Fibroblast of lung (primary cell): Measurements from ENCODE around the gene UIMC1. TPM values are rescaled to one million over a fixed set of nuclear protein-coding genes. Genes with fewer than 3 reads are reported as not detected.
A peak's percentile ranks its signal among the peaks of the same experiment; 100 is the strongest.

Experiments
- DNase-seq, 2 donors: peaks; one replicate each; pipeline versions ENCODE4 v3.0.0 to v3.0.0-alpha.2; 2010; ENCODE audit warnings: low read depth in 2 of 2
- H2AFZ ChIP-seq: 2 replicates; pipeline ENCODE4 v1.5.1; 2012; ENCODE audit warnings: low read length, control low read depth, inconsistent platforms
- H3K27ac ChIP-seq: 2 replicates; pipeline ENCODE4 v1.5.1; 2011; ENCODE audit warnings: low read length, control low read depth; ENCODE audit not compliant: insufficient read depth
- H3K27me3 ChIP-seq: 2 replicates; pipeline ENCODE4 v1.5.1; 2011; ENCODE audit warnings: mild to moderate bottlenecking, low read length; ENCODE audit not compliant: control insufficient read depth, insufficient read depth
- H3K36me3 ChIP-seq: 2 replicates; pipeline ENCODE4 v1.5.1; 2011; ENCODE audit warnings: low read length; ENCODE audit not compliant: control insufficient read depth, insufficient read depth
- H3K4me1 ChIP-seq: 2 replicates; pipeline ENCODE4 v1.5.1; 2011; ENCODE audit warnings: low read length; ENCODE audit not compliant: control insufficient read depth, insufficient read depth; ENCODE audit errors: extremely low read depth
- H3K4me2 ChIP-seq: 2 replicates; pipeline ENCODE4 v1.5.1; 2011; ENCODE audit warnings: low read length, control low read depth; ENCODE audit not compliant: insufficient read depth; ENCODE audit errors: extremely low read depth
- H3K4me3 ChIP-seq, 4 experiments: fragments of 200-600 bp in 1 of 4; sonication (generic) in 1 of 4; replicated peaks in 1 of 4; 2 replicates each; pipeline ENCODE4 v1.5.1; 2011 to 2016; ENCODE audit warnings: low read length in 4 of 4, low read depth in 3 of 4, mild to moderate bottlenecking in 3 of 4, control low read depth in 2 of 4, inconsistent platforms in 1 of 4, mixed read lengths in 1 of 4; ENCODE audit not compliant: insufficient read depth in 1 of 4; ENCODE audit errors: control extremely low read depth in 1 of 4
- H3K79me2 ChIP-seq: 2 replicates; pipeline ENCODE4 v1.5.1; 2012; ENCODE audit warnings: mild to moderate bottlenecking, low read length, inconsistent platforms; ENCODE audit not compliant: control insufficient read depth, insufficient read depth
- H3K9ac ChIP-seq: 2 replicates; pipeline ENCODE4 v1.5.1; 2011; ENCODE audit warnings: mild to moderate bottlenecking, low read length, control low read depth; ENCODE audit not compliant: insufficient read depth
- H3K9me3 ChIP-seq: 2 replicates; pipeline ENCODE4 v1.5.1; 2012; ENCODE audit warnings: low read depth, low read length; ENCODE audit not compliant: control insufficient read depth, insufficient read depth
- H4K20me1 ChIP-seq: 2 replicates; pipeline ENCODE4 v1.5.1; 2011; ENCODE audit warnings: low read length; ENCODE audit not compliant: control insufficient read depth, insufficient read depth; ENCODE audit errors: extremely low read depth
- CTCF ChIP-seq, 2 donors: IDR thresholded peaks in 1 of 2; conservative IDR thresholded peaks in 1 of 2; 1 replicate in 1 of 2; 2 replicates in 1 of 2; pipeline ENCODE4 v1.5.1; 2011 to 2012; ENCODE audit warnings: low read length in 2 of 2, control low read depth in 1 of 2, inconsistent platforms in 1 of 2, low read depth in 1 of 2, mild to moderate bottlenecking in 1 of 2
- EZH2 ChIP-seq: IDR thresholded peaks from 2 replicates; pipeline ENCODE4 v1.5.1; 2012; ENCODE audit warnings: low read length, control low read depth, mild to moderate bottlenecking; ENCODE audit errors: missing control alignments
- polyA plus RNA-seq, 2 donors: library from polyadenylated mRNA; depleted of rRNA in 1 of 2; stranded (reverse) in 1 of 2; unstranded in 1 of 2; fragments of >200 nt; gene quantifications; 2 replicates each; pipeline ENCODE4 v1.2.1, GENCODE V29; 2011 to 2012; ENCODE audit warnings: missing spikeins in 1 of 2
- total RNA-seq: library from RNA; depleted of rRNA; stranded (reverse); fragments of >200 nt; gene quantifications from 2 replicates; pipeline ENCODE4 v1.2.1, GENCODE V29; 2014

Gene UIMC1
- total and polyA plus RNA-seq, 2 donors (not counting 1 experiment from before 2014, with no cell fraction given) = 19.4 to 36.7 TPM

GRCh38 chr5:177024559-177024958 lies 18.0 kb upstream of the UIMC1 start:
- Histone ChIP-seq H3K4me2 (no peak overlapping the region), H3K9ac (no peak overlapping the region), H3K79me2 (peaks cover 17% of the 10 kb centered on the region), H3K27ac (no peak overlapping the region), H3K4me1 (peaks cover 2% of the 10 kb centered on the region), H3K9me3 (no peaks in the 10 kb centered on the region), H3K36me3 (no peaks in the 10 kb centered on the region), H3K27me3 (no peaks in the 10 kb centered on the region), H4K20me1 (no peaks in the 10 kb centered on the region), H3K4me3 (no peak overlapping the region), H2AFZ (no peak overlapping the region)
- no peak for DNase-seq
- TF ChIP-seq CTCF (conservative IDR thresholded peaks at IDR 0.05 in 1 of 2, IDR thresholded peaks at IDR 0.05 in 1 of 2; ENCODE audit: low read depth in 1 of 2, low read length in 2 of 2) = no peak
- TF ChIP-seq EZH2 = no peak

GRCh38 chr5:177023303-177023664 lies 16.7 kb upstream of the UIMC1 start:
- Histone ChIP-seq H3K4me1 (peaks cover 2% of the 10 kb centered on the region), H3K9ac (peak overlapping the region; percentile 90), H3K79me2 (peaks cover 15% of the 10 kb centered on the region), H3K4me2 (peak overlapping the region; percentile 81), H3K36me3 (no peaks in the 10 kb centered on the region), H4K20me1 (no peaks in the 10 kb centered on the region), H3K9me3 (no peaks in the 10 kb centered on the region), H3K27ac (peak overlapping the region; percentile 82), H3K27me3 (no peaks in the 10 kb centered on the region), H3K4me3 (peak overlapping the region; percentile 80 to 97 (median 92)), H2AFZ (peak overlapping the region; percentile 77)
- DNase-seq = peak in 1 of 2 donors; percentile 15
- TF ChIP-seq CTCF (conservative IDR thresholded peaks at IDR 0.05 in 1 of 2, IDR thresholded peaks at IDR 0.05 in 1 of 2; ENCODE audit: low read depth in 1 of 2, low read length in 2 of 2) (no peak), EZH2 (no peak)

- H3K4me1 ChIP-seq = peaks cover 2% of the 10 kb centered on the region
- H3K4me3 ChIP-seq = peak within 1 kb of the TSS; percentile 80 to 97 (median 92)
- peak within 1 kb of the TSS; percentile 90 for H3K9ac ChIP-seq
- H3K27ac ChIP-seq = peak within 1 kb of the TSS; percentile 82
- H3K9me3 ChIP-seq = no peaks in the 10 kb centered on the region
- H3K27me3 ChIP-seq = no peaks in the 10 kb centered on the region
- H3K36me3 ChIP-seq = no peaks in the 10 kb centered on the region
- TF ChIP-seq EZH2 (no peak), CTCF (conservative IDR thresholded peaks at IDR 0.05 in 1 of 2, IDR thresholded peaks at IDR 0.05 in 1 of 2; ENCODE audit: low read depth in 1 of 2, low read length in 2 of 2) (peak; percentile 35 to 45)
- no peaks in the 10 kb centered on the region for H4K20me1 ChIP-seq
- peak within 1 kb of the TSS; percentile 97 for H3K4me2 ChIP-seq
- DNase-seq = peak; percentile 86 to 93
- H3K79me2 ChIP-seq = peaks cover 15% of the 10 kb centered on the region
- peak within 1 kb of the TSS; percentile 99 for H2AFZ ChIP-seq
Observed at GRCh38 chr5:177022386-177023302, 16.1 kb upstream of the UIMC1 start, which contains the start of gene ZNF346. Gene ZNF346, plus strand, starts transcription at chr5:177022696. Its CDS starts 43 bp downstream, at chr5:177022739.
